ENCODE results near the gene ACAD9. TPM values are rescaled to one million over a fixed set of nuclear protein-coding genes. Genes with fewer than 3 reads are reported as not detected.

The ACAD9 gene
- total RNA-seq, 6 experiments from 2014 or later, result 28.5 to 36.9 (median 28.9) TPM

DNA sequence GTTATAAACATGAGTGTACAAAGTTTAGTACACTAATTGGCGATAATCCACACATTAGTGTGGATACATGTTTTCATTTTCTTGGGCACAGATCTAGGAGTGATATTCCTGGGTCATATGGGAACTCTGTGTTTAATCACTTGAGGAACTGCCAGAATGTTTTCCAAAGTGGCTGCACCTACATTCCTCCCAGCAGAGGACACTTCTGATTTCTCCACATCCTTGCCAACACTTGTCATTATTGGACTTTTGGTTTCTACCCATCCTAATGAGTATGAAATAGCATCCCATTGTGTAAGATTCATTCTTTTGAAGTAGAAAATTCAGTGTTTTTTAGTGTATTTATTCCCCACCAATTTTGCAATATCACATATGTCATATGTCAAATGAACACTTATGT is 60.8 kb downstream of the ACAD9 start:
- Histone ChIP-seq H3K4me3 (no peak overlapping the region), H3K36me3 (no peaks in the 10 kb centered on the region), H3K27me3 (no peaks in the 10 kb centered on the region), H3K9me3 (no peaks in the 10 kb centered on the region), H3K4me1 (no peaks in the 10 kb centered on the region), H3K27ac (no peak overlapping the region)
- DNase-seq, result no peak
- intact Hi-C loops (cut with DNase I), result no loop called here
- no peak for ATAC-seq
- WGBS (ENCODE audit: insufficient coverage, low coverage, low lambda C conversion rate, missing lambda C conversion rate), result 90% methylated on average over 1 of the region's 1 CpG
- TF ChIP-seq POLR2A (IDR thresholded peaks at IDR 0.05) (no peak), CTCF (IDR thresholded peaks at IDR 0.05) (no peak)

- ATAC-seq, result peak in 1 of 4 donors; percentile 40
- Histone ChIP-seq H3K9me3 (no peaks in the 10 kb centered on the region), H3K27me3 (no peaks in the 10 kb centered on the region), H3K27ac (no peak overlapping the region), H3K4me3 (no peak overlapping the region), H3K36me3 (no peaks in the 10 kb centered on the region), H3K4me1 (no peaks in the 10 kb centered on the region)
- 76% methylated on average over 6 of the region's 15 CpGs for WGBS (ENCODE audit: insufficient coverage, low coverage, low lambda C conversion rate, missing lambda C conversion rate)
- TF ChIP-seq CTCF (IDR thresholded peaks at IDR 0.05) (no peak), POLR2A (IDR thresholded peaks at IDR 0.05) (no peak)
- no peak for DNase-seq
- intact Hi-C loops (cut with DNase I), result no loop called here
Measured at GRCh38 chr3:128942161-128942952, 62.9 kb downstream of the ACAD9 start.

DNA sequence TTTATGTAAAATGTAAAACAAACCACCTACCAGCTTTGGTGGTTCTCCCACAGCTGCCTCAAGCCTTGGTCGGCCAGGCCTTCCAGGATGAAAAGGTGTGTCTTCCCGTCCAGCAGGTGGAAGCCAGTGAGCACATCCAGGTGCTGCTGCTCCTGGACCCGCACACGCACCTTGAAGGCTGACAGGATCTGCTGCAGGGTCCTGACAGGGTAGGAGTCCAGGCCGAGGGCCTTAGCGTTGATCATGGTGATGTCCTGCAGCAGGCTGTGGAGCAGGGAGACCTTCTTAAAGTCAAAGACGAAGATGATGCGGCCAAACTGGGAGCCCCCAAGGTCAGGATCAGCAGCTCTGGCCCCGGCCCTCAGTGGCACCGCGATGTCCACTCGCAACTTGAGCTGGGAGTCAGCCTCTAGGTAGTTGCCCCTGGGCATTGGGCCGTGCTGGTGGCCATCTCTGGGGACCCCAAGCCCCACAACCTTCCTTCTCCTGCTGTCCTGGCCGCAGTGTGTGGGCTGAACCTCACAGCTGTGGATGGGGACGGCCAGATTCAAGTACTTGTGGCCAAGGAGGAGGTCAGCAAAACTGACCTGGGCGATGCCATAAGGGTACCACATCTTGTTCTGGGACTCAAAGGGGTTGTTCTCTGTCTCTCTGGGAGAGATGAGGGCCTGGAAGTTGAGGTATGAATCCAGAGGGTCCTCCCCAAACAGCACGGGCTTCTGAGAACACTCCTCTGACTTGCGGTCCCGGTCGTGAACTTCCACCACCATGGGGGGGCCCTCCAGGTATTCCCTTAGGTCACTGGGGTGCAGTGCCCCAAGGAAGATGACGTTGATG is 65.8 kb downstream of the ACAD9 start:
- WGBS (ENCODE audit: insufficient coverage, low coverage, low lambda C conversion rate, missing lambda C conversion rate), result 80% methylated on average over 6 of the region's 21 CpGs
- DNase-seq, result no peak

DNA sequence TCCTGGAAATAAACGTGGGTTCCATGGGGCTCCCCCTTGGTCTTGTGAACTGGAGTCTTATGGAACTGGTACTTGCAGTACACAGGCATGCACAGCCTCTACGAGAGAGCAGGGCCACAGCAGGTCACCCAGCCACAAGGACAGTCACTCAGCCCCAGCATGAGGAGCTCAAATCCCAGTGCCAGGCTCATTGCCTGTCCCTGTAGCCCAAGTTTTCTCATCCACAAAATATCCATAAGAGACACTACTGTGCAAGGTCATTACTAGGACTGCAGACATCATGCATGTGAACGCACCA is 66.4 kb downstream of the ACAD9 start:
- Histone ChIP-seq H3K27ac (no peak overlapping the region), H3K36me3 (no peaks in the 10 kb centered on the region), H3K9me3 (no peaks in the 10 kb centered on the region), H3K4me3 (no peak overlapping the region), H3K27me3 (no peaks in the 10 kb centered on the region), H3K4me1 (no peaks in the 10 kb centered on the region)
- ATAC-seq (no peak), DNase-seq (no peak)
- TF ChIP-seq CTCF (IDR thresholded peaks at IDR 0.05) (no peak), POLR2A (IDR thresholded peaks at IDR 0.05) (no peak)
- intact Hi-C loops (cut with DNase I), result no loop called here
- 54% methylated on average over 2 of the region's 3 CpGs for WGBS (ENCODE audit: insufficient coverage, low coverage, low lambda C conversion rate, missing lambda C conversion rate)

More for the DNA sequence above, 65.8 kb downstream of the ACAD9 start:
- no peak for ATAC-seq
- no peaks in the 10 kb centered on the region for H3K36me3 ChIP-seq
- intact Hi-C loops (cut with DNase I), result no loop called here
- TF ChIP-seq POLR2A (IDR thresholded peaks at IDR 0.05), result no peak
- TF ChIP-seq CTCF (IDR thresholded peaks at IDR 0.05), result no peak
- no peaks in the 10 kb centered on the region for H3K27me3 ChIP-seq
- H3K4me3 ChIP-seq, result no peak overlapping the region
- no peaks in the 10 kb centered on the region for H3K9me3 ChIP-seq
- H3K4me1 ChIP-seq, result no peaks in the 10 kb centered on the region
- no peak overlapping the region for H3K27ac ChIP-seq
